ENCODE results near the gene ZMYND19.
"Not testable (repeated sequence)": the region's sequence is repeated elsewhere in the genome, so short reads cannot be mapped to it uniquely, and the experiment has no call there.

Gene ZMYND19

DNA sequence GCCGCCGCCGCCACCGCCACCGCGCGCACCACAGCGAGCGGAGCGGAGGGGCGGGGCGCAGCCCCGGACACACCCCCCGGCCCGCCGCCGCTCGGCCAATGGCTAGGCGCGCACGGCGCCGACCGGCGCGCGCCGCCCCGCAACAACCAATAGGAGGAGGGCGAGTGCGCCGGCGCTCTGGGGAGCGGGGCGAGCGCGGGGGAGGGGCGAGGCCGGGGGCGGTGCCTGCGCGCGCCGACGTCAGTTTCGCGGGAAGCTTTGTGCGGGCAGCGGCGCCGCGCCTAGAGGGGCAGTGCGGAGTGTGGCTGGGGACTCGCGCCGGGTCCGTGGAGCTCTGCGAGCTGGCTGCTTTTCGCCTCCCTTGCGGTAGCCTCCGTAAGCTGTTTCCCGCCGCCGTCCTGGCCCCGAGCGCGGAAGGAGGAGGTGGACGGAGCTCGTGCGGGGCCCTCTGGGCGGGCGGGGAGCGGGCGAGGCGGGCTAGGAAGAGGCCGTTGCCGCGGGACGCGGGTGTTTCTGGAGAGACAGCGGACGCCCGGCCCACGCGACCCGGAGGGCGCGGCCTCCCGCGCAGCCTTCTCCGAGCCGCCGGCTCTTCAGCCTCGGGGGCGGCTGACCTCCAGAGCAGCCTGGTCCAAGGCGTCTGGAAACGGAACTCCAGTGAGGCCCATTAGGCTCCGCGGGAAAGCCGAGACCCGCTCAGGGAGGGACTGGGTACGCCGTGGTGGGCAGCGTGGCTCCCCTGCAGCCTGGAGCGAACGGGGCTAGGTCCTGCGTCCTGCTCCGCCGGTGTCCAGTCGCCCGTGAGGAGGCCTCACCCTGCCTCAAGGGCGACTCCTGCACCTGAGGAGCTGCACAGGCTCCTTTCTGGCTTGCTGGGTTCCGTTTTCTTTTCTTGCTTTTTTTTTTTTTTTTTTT lies at the start of gene ZMYND19:
TSS of gene ZMYND19 (minus strand) at position 44 of the 915 bp plus-strand sequence. CDS start 249 bp downstream, outside the sequence.
- DNase-seq = peak; percentile 83

- DNase-seq = no peak
Measured at GRCh38 chr9:137639303-137640051, 49.2 kb upstream of the ZMYND19 start.

DNA sequence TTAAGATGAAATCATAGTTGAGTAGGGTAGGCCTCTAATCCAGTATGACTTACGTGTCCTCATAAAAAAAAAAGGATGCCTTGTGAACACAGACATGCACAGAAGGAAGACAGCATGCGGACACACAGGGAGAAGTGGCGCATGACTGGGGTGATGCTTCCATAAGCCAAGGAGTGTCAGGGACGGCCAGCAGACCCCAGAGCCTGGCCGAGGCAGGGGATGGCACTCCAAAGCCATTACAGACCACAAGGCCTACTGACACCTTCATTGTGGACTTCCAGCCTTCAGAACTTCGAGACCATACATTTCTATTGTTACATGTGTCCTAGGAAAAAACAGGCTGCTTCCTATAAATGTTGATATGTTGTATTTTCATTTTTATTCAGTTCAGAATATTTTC lies 48.4 kb upstream of the ZMYND19 start:
- no peak for DNase-seq

- no peak for DNase-seq
Measured at GRCh38 chr9:137634016-137634415, 43.7 kb upstream of the ZMYND19 start.

DNA sequence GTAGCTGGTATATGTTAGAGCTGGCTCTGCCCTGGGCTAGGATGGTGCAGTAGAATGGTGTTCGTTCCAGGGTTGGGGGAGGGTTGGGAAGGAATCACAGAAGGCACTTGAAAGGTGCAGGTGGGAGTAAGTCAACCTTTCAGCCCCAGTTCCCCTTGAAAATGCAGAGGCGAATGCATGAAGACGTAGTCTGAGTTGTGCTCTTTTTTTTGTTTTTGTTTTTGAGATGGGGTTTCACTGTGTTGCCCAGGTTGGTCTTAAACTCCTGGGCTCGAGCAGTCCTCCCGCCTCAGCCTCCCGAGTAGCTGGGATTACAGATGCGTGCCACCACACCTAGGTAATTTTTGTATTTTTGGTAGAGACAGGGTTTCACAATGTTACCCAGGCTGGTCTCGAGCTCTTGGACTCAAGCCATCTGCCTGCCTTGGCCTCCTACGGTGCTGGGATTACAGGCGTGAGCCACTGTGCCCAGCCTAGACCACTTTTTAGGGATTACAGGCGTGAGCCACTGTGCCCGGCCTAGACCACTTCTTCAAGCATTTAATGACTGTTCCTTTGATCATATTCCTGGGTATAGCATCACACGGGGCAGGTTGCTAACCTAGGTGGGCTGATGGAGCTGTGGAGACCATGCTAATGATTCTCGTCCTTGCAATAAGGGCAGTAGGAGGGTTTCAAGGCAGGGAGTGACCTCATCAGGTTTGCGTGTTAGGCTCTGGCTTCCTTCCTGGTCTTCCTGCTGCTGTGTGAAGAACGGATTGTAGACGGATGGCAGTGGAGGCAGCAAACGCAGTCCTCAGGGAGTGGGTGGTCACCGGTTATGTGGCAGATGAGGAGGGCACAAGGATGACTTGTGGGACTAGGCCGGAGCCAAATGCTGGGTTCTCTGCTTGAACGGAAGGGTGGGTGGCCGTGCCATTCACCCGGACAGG lies 42.2 kb upstream of the ZMYND19 start:
- DNase-seq = no peak

DNA sequence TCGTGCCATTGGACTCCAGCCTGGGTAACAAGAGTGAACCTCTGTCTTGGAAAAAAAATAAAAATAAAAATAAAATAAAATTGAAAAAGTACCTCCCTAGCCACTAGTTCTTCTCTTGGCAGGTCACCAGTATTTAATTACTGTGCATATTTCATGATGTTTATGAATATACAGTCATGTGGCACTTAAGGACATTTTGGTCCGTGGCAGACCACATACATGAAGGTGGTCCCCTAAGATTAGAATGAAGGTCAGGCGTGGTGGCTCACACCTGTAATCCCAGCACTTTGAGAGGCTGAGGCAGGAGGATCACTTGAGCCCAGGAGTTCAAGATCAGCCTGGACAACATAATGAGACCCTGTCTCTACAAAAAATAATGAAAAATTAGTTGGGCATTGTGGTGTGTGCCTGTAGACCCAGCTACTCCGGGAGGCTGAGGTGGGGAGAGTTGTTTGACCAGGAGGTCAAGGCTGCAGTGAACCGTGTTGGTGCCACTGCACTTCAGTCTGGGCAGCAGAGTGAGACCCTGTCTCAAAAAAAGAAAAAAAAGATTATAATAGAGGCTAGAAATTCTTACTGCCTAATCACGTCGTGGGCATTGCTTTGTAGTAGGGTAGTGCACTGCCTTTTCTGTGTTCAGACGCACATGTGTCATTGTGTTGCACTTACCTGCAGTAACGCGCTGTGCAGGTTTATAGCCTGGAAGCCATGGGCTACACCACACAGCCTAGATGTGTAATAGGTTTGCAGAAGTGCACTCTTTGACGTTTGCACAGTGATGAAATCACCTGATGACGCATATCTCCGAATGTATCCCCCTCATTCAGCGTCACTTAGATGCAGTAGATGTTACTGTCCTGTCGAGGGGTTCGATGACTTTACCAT lies 41.3 kb upstream of the ZMYND19 start:
- DNase-seq = no peak

- no peak for DNase-seq
Measured at GRCh38 chr9:137630679-137631078, 40.4 kb upstream of the ZMYND19 start.

- DNase-seq = no peak
Measured at GRCh38 chr9:137630126-137630525, 39.8 kb upstream of the ZMYND19 start.

DNA sequence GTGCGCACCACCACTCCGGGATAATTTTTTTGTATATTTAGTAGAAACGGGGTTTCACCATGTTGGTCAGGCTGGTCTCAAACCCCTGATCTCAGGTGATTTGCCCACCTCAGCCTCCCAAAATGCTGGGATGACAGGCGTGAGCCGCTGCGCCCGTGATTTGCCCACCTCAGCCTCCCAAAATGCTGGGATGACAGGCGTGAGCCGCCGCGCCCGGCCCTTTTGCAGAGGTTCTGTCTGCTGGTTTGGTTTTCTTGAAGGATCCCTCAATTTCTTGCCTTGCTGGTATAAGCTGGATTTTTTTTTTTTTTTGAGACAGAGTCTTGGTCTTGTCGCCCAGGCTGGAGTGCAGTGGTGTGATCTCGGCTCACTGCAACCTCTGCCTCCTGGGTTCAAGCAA lies 37.1 kb upstream of the ZMYND19 start:
- not testable (repeated sequence) for DNase-seq

- DNase-seq = no peak
Measured at GRCh38 chr9:137626464-137626863, 36.2 kb upstream of the ZMYND19 start.

- not testable (repeated sequence) for DNase-seq
Measured at GRCh38 chr9:137622211-137622610, 31.9 kb upstream of the ZMYND19 start.

- no peak for DNase-seq
Measured at GRCh38 chr9:137621131-137621757, 30.9 kb upstream of the ZMYND19 start.

DNA sequence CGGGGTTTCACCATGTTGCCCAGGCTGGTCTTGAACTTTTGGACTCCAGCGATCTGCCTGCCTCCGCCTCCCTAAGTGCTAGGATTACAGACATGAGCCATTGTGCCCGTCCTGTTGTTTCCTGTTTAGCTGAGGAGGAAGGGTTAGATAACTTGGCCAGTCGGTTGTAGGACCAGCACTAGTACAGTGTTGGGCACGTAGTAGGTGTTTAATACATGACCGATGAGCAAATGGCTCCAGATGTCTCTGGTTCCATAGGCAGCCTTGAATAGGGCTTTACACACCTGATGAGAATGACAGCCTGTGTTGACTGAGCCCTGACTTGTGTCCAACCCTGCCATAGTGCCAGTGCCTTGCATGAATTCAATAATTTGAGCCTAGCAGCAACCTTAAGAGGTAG lies 30.3 kb upstream of the ZMYND19 start:
- DNase-seq = no peak

GRCh38 chr9:137620048-137620405 lies 29.7 kb upstream of the ZMYND19 start:
- no peak for DNase-seq

DNA sequence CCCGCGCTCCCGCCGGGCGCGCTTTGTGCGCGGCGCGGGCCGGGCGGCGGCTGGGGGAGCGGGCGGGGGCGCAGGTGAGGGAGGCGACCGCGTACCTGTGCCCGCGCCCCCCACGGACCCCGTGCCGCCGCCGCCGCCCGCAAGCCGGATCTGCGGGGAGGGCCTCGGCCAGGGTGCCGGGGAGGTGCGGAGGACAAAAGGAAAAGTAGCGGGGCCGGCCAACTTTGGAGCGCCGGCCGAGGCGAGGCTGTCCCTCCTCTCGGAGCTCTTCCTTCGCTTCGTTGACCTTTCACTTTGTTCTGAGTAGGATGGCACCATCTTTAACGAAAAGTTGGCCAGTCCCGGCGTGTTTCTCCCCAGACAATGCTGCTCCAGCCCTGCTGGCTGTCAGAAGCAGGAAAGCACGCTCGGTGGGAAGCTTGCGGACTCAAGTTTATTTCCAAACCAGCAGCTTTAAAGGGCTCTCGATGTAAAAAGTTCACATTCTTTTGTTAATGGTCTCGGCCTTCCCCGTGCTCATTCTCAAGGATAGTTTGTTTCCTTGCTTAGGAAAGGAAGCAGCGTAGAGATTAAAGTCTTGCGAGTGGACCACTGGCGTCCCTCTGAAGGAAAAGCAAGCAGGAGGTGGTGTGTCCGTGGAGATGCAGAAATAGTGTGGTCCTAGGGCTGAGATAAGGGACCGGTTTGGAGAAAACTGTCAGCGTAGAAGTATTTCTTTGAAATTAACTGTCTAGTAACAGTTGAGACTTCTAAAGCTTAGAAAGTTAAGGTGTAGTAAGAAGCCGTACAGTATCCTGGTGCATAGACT lies 29.1 kb upstream of the ZMYND19 start:
- DNase-seq = peak; percentile 16

GRCh38 chr9:137618105-137619067 lies 28.1 kb upstream of the ZMYND19 start, which contains the start of gene EHMT1:
TSS of gene EHMT1 (plus strand) at chr9:137619005. CDS start at chr9:137619029, 24 bp downstream.
- peak; percentile 80 for DNase-seq

- no peak for DNase-seq
Measured at GRCh38 chr9:137615387-137615871, 25.1 kb upstream of the ZMYND19 start.

DNA sequence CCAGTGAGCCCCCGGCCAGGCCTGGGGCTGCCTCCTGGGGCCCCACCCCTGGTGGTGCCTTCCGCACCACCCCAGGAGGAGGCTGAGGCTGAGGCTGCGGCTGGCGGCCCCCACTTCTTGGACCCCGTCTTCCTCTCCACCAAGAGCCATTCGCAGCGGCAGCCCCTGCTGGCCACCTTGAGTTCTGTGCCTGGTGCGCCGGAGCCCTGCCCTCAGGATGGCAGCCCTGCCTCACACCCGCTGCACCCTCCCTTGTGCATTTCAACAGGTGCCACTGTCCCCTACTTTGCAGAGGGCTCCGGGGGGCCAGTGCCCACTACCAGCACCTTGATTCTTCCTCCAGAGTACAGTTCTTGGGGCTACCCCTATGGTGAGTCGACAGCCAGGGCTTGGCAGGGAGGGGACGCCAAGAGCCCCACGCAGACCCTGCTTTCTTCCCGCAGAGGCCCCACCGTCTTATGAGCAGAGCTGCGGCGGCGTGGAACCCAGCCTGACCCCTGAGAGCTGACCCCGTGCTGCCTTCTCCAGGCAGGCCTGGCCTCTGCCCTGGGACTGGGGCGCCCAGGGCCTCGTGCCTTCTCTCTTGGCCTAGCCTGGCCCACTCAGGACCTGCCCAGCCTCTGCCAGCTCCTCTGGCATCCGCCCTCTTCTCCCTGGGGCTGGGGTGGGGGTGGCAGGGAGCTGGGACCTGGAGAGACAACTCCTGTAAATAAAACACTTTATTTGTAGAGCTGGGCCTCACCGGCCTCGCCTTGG lies 24.5 kb upstream of the ZMYND19 start:
- DNase-seq = no peak

Measured in NCI-H1105 treated with DMSO at 0.1 percent for 48 hours (cell line).